Measurements from ENCODE around the gene HCAR1.

The HCAR1 gene

DNA sequence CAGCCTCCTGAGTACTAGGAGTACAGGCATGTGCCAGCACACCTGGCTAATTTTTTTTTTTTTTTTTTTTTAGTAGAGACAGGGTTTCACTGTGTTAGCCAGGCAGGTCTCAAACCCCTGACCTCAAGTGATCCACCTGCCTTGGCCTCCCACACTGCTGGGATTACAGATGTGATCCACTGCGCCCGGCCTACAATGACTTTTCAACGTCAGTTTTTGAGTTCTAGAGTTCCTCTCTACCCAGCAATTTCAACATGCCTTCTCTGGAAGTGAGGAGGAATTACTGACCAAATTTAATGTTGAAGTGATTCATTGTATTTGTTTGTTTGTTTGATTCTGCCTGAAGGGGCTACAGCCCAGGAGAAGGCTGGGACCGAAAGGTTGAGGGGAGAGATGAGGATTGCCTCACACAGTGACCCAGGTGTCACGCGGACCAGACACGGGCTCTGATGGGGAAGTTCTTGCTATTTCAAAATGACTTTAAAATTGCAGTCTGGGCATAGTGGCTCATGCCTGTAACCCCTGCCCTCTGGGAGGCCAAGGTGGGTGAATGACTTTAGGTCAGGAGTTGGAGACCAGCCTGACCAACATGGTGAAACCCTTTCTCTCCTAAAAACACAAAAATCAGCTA lies 13.4 kb upstream of the HCAR1 start:
- no peaks in the 10 kb centered on the region for H3K4me1 ChIP-seq (ENCODE audit: control insufficient read depth, insufficient read depth, low read length, poor library complexity, severe bottlenecking)
- H3K36me3 ChIP-seq (ENCODE audit: control insufficient read depth, insufficient read depth, low read length): no peaks in the 10 kb centered on the region
- no peak overlapping the region for H3K4me3 ChIP-seq (ENCODE audit: insufficient read depth, low read depth, low read length, poor library complexity, severe bottlenecking)
- no peaks in the 10 kb centered on the region for H3K9me3 ChIP-seq (ENCODE audit: control insufficient read depth, low read length)
- no peak for DNase-seq
- H3K27ac ChIP-seq (ENCODE audit: insufficient read depth, low read length, poor library complexity, severe bottlenecking): no peak overlapping the region
- H3K27me3 ChIP-seq (replicated peaks; ENCODE audit: control insufficient read depth, insufficient read depth, low read length, poor library complexity, severe bottlenecking): no peaks in the 10 kb centered on the region

DNA sequence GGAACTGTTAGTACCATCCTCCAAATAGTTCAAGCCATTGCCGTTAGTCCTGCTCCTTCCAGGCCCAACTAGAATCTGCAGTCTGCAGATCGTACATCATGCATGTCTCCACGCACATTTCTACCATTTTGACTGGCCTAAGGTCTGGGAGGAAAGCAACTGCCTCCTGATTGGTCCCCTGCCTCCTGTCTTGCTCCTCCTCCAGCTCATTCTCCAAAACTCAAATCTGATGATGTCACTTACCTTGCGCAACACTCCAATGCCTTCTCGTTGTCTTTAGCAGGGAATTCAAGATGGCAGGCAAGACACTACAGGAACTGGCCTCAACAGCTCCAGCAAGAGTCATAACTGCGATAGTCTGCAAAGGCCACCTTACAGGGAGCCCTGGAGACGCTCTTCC lies 9.7 kb upstream of the HCAR1 start:
- Histone ChIP-seq H3K27me3 (replicated peaks; ENCODE audit: control insufficient read depth, insufficient read depth, low read length, poor library complexity, severe bottlenecking) (no peaks in the 10 kb centered on the region), H3K4me1 (ENCODE audit: control insufficient read depth, insufficient read depth, low read length, poor library complexity, severe bottlenecking) (no peaks in the 10 kb centered on the region), H3K27ac (ENCODE audit: insufficient read depth, low read length, poor library complexity, severe bottlenecking) (no peak overlapping the region), H3K36me3 (ENCODE audit: control insufficient read depth, insufficient read depth, low read length) (no peaks in the 10 kb centered on the region), H3K4me3 (ENCODE audit: insufficient read depth, low read depth, low read length, poor library complexity, severe bottlenecking) (no peak overlapping the region), H3K9me3 (ENCODE audit: control insufficient read depth, low read length) (no peaks in the 10 kb centered on the region)
- no peak for DNase-seq

DNA sequence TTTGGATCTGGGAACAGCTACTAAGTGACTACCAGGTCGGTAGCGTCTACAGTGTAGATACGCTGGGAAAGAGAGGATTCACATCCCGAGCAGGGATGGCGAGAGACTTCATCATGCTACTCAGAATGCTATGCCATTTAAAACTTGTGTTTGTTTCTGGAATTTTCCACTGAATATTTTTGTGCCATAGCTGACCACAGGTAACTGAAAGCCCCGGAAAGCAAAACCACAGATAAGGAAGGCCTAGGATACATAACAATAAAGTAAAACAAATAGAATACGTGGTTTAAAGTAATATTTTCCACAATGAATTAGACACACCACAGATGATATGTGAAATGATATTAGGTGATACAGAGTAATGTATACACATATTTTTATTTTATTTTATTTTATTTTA lies 7.9 kb upstream of the HCAR1 start:
- no peak overlapping the region for H3K27ac ChIP-seq (ENCODE audit: insufficient read depth, low read length, poor library complexity, severe bottlenecking)
- no peaks in the 10 kb centered on the region for H3K27me3 ChIP-seq (replicated peaks; ENCODE audit: control insufficient read depth, insufficient read depth, low read length, poor library complexity, severe bottlenecking)
- DNase-seq: no peak
- H3K4me3 ChIP-seq (ENCODE audit: insufficient read depth, low read depth, low read length, poor library complexity, severe bottlenecking): no peak overlapping the region
- H3K4me1 ChIP-seq (ENCODE audit: control insufficient read depth, insufficient read depth, low read length, poor library complexity, severe bottlenecking): no peaks in the 10 kb centered on the region
- no peaks in the 10 kb centered on the region for H3K36me3 ChIP-seq (ENCODE audit: control insufficient read depth, insufficient read depth, low read length)
- no peaks in the 10 kb centered on the region for H3K9me3 ChIP-seq (ENCODE audit: control insufficient read depth, low read length)

DNA sequence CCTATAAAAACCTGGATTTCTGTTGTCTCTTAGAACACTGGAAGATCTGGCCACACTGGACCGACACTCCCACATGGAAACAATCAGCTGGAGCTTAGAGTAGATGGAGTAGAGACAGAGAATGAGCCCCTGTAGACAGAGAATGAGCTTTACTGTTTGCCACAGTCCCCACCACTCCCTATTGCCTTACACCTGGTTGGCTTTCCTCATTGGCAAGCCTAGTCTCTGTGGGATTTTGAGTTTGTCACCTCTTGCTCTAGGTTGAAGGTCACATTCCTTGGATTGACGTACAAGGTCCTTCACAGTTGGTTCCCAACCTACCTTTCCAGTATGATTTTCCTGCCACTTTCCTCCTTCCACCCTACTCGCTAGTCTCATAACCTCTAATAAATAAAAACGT lies 2.0 kb upstream of the HCAR1 start:
- no peaks in the 10 kb centered on the region for H3K27me3 ChIP-seq (replicated peaks; ENCODE audit: control insufficient read depth, insufficient read depth, low read length, poor library complexity, severe bottlenecking)
- H3K4me3 ChIP-seq (ENCODE audit: insufficient read depth, low read depth, low read length, poor library complexity, severe bottlenecking): no peak overlapping the region
- DNase-seq: no peak
- H3K36me3 ChIP-seq (ENCODE audit: control insufficient read depth, insufficient read depth, low read length): no peaks in the 10 kb centered on the region
- H3K27ac ChIP-seq (ENCODE audit: insufficient read depth, low read length, poor library complexity, severe bottlenecking): no peak overlapping the region
- peaks cover 13% of the 10 kb centered on the region for H3K4me1 ChIP-seq (ENCODE audit: control insufficient read depth, insufficient read depth, low read length, poor library complexity, severe bottlenecking)
- H3K9me3 ChIP-seq (ENCODE audit: control insufficient read depth, low read length): no peaks in the 10 kb centered on the region

DNA sequence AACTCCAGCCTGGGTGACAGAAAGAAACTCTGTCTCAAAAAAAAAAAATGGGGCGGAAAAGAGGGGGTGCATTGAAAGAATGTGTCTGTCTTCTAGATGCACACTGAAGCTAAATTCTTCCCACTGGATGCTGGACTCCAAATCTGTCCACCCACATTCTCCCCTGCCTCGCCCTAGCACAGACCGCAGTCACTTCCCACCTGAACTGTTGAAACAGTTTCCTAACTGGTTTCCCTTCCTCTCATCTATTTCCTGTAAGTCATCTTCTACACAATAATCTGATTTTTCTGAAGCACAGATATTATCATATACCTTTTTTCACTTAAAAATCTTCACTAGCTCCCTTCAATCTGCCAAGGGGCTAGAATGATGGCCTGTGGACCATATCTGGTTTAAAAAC lies 1.5 kb upstream of the HCAR1 start:
- no peaks in the 10 kb centered on the region for H3K27me3 ChIP-seq (replicated peaks; ENCODE audit: control insufficient read depth, insufficient read depth, low read length, poor library complexity, severe bottlenecking)
- H3K9me3 ChIP-seq (ENCODE audit: control insufficient read depth, low read length): no peaks in the 10 kb centered on the region
- no peaks in the 10 kb centered on the region for H3K36me3 ChIP-seq (ENCODE audit: control insufficient read depth, insufficient read depth, low read length)
- DNase-seq: no peak
- H3K4me3 ChIP-seq (ENCODE audit: insufficient read depth, low read depth, low read length, poor library complexity, severe bottlenecking): no peak overlapping the region
- H3K4me1 ChIP-seq (ENCODE audit: control insufficient read depth, insufficient read depth, low read length, poor library complexity, severe bottlenecking): peaks cover 13% of the 10 kb centered on the region
- no peak overlapping the region for H3K27ac ChIP-seq (ENCODE audit: insufficient read depth, low read length, poor library complexity, severe bottlenecking)

DNA sequence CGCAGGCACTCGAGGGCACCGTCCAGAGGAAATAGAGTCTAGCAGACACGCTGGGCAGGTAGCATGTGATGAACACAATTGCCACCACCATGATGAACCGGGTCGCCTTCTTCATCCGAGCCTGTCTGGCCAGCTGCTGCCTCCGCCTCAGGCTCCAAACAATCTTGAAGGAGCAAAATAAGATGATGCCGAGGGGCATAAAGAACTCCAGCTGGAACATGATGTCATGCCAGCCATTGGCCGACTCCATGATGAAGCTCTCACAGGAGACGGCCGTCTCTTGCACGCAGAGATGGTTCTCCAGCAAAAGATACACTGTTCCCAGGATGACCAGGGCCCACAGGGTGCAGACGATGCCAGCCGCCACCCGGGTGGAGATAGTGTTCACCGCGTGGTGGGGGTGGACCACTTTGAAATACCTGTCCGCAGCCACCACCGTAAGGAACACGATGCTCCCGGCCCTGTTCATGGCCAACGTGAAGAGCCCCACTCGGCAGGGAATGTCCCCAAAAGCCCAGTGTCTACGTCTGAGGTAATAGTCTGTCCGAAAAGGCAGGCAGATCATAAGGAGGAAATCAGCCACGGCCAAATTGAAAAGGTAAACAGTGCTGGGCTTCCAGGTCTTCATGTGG lies 945 bp downstream of the HCAR1 start:
- Histone ChIP-seq H3K4me3 (ENCODE audit: insufficient read depth, low read depth, low read length, poor library complexity, severe bottlenecking) (no peak overlapping the region), H3K27ac (ENCODE audit: insufficient read depth, low read length, poor library complexity, severe bottlenecking) (no peak overlapping the region), H3K27me3 (replicated peaks; ENCODE audit: control insufficient read depth, insufficient read depth, low read length, poor library complexity, severe bottlenecking) (no peaks in the 10 kb centered on the region), H3K9me3 (ENCODE audit: control insufficient read depth, low read length) (no peaks in the 10 kb centered on the region), H3K4me1 (ENCODE audit: control insufficient read depth, insufficient read depth, low read length, poor library complexity, severe bottlenecking) (peaks cover 19% of the 10 kb centered on the region), H3K36me3 (ENCODE audit: control insufficient read depth, insufficient read depth, low read length) (no peaks in the 10 kb centered on the region)
- DNase-seq: no peak

DNA sequence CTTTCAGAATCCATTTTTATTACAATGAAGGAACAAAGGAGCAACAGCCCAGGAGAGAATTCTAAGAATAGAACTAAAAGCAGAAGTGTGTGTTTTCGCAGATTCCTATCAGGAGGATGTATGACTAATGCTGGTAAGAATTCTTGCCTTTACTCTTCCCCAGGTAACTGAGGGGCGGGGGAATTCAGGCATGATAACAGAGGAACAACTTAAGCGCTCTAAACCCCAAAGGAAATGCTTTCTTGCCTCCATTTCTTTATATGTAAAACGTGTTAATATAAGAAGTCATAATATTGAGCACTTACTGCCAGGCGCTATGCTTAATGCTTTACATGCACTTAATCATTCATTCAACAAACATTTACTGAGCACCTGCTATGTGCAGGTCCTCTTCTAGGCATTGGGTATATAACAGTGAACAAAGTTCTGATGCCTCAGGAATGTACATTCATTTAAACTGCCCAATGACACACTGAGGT lies 4.5 kb downstream of the HCAR1 start:
- Histone ChIP-seq H3K27ac (ENCODE audit: insufficient read depth, low read length, poor library complexity, severe bottlenecking) (no peak overlapping the region), H3K4me1 (ENCODE audit: control insufficient read depth, insufficient read depth, low read length, poor library complexity, severe bottlenecking) (peaks cover 13% of the 10 kb centered on the region), H3K9me3 (ENCODE audit: control insufficient read depth, low read length) (no peaks in the 10 kb centered on the region), H3K27me3 (replicated peaks; ENCODE audit: control insufficient read depth, insufficient read depth, low read length, poor library complexity, severe bottlenecking) (no peaks in the 10 kb centered on the region), H3K36me3 (ENCODE audit: control insufficient read depth, insufficient read depth, low read length) (no peaks in the 10 kb centered on the region), H3K4me3 (ENCODE audit: insufficient read depth, low read depth, low read length, poor library complexity, severe bottlenecking) (no peak overlapping the region)
- peak in 1 of 3 donors; percentile 3 for DNase-seq

DNA sequence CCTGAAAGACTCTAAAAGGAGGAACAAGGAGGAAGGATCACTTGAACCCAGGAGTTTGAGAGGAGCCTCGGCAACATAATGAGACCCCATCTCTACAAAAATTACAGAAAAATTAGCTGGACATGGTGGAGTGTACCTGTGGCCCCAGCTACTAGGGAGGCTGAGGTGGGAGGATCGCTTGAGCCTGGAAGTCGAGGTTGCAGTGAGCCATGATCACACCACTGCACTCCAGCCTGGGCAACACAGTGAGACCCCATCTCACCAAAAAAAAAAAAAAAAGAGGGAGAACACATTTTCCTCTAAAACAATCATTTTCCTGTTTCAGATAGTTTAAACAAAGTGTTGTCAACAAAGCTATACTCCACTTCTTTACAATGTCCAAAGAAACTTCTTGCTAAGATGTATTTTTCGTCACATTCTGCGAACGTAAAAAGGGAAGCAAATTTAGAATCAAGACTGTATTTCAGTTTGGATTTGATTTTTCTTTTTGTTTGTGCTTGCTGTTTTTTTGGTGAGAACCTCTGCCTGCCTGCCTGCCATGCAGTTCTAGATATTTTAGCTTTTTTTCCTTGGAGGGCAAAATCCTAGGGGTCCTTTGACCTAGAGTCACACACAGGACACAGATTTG lies 5.1 kb downstream of the HCAR1 start:
- Histone ChIP-seq H3K4me3 (ENCODE audit: insufficient read depth, low read depth, low read length, poor library complexity, severe bottlenecking) (no peak overlapping the region), H3K4me1 (ENCODE audit: control insufficient read depth, insufficient read depth, low read length, poor library complexity, severe bottlenecking) (peaks cover 13% of the 10 kb centered on the region), H3K36me3 (ENCODE audit: control insufficient read depth, insufficient read depth, low read length) (no peaks in the 10 kb centered on the region), H3K27ac (ENCODE audit: insufficient read depth, low read length, poor library complexity, severe bottlenecking) (no peak overlapping the region), H3K27me3 (replicated peaks; ENCODE audit: control insufficient read depth, insufficient read depth, low read length, poor library complexity, severe bottlenecking) (no peaks in the 10 kb centered on the region), H3K9me3 (ENCODE audit: control insufficient read depth, low read length) (no peaks in the 10 kb centered on the region)
- no peak for DNase-seq

DNA sequence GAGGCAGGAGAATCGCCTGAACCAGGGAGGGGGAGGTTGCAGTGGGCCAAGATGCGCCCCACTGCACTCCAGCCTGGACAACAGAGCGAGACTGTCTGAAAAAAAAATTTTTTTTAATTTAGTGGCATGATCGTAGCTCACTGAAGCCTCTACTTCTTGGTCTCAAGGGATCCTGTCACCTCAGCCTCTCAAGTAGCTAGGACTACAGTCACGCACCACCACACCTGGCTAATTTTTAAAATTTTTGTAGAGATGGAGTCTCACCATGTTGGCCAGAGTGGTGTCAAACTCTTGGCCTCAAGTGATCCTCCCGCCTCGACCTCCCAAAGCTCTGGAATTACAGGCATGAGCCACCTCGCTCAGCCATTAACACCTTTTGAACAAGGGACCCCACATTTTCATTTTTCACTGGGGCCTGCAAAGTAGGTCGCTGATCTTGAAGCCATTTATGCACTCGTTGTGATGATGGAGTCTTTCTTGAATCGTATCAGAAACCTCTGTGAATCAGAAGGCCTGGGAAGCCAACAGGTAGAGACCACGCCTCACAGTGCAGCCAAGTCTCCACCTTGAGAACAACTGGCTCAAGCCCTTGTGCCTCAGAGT lies 5.9 kb downstream of the HCAR1 start:
- H3K4me3 ChIP-seq (ENCODE audit: insufficient read depth, low read depth, low read length, poor library complexity, severe bottlenecking): no peak overlapping the region
- H3K4me1 ChIP-seq (ENCODE audit: control insufficient read depth, insufficient read depth, low read length, poor library complexity, severe bottlenecking): peaks cover 6% of the 10 kb centered on the region
- DNase-seq: no peak
- no peaks in the 10 kb centered on the region for H3K9me3 ChIP-seq (ENCODE audit: control insufficient read depth, low read length)
- H3K27me3 ChIP-seq (replicated peaks; ENCODE audit: control insufficient read depth, insufficient read depth, low read length, poor library complexity, severe bottlenecking): no peaks in the 10 kb centered on the region
- H3K27ac ChIP-seq (ENCODE audit: insufficient read depth, low read length, poor library complexity, severe bottlenecking): no peak overlapping the region
- no peaks in the 10 kb centered on the region for H3K36me3 ChIP-seq (ENCODE audit: control insufficient read depth, insufficient read depth, low read length)

DNA sequence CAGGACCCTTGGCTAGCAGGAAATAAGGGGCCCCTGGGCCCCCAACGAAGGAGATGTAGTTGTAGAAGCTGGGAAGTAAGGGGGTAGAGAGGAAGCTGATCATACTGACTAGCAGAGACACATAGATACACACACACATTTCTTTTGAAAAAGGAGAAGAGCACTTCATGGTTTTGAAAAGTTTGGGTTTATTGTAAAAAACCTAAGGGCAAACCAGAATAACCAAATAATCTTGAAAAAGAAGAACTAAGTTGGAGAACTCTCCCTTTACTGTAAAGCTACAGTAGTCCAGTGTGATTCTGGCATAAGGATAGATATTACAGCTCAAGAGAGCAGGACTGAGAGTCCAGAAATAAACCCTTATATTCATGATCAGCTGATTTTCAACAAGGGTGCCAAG lies 8.3 kb downstream of the HCAR1 start:
- no peaks in the 10 kb centered on the region for H3K9me3 ChIP-seq (ENCODE audit: control insufficient read depth, low read length)
- peaks cover 6% of the 10 kb centered on the region for H3K4me1 ChIP-seq (ENCODE audit: control insufficient read depth, insufficient read depth, low read length, poor library complexity, severe bottlenecking)
- H3K27me3 ChIP-seq (replicated peaks; ENCODE audit: control insufficient read depth, insufficient read depth, low read length, poor library complexity, severe bottlenecking): no peaks in the 10 kb centered on the region
- no peak overlapping the region for H3K4me3 ChIP-seq (ENCODE audit: insufficient read depth, low read depth, low read length, poor library complexity, severe bottlenecking)
- no peak for DNase-seq
- H3K36me3 ChIP-seq (ENCODE audit: control insufficient read depth, insufficient read depth, low read length): no peaks in the 10 kb centered on the region
- H3K27ac ChIP-seq (ENCODE audit: insufficient read depth, low read length, poor library complexity, severe bottlenecking): no peak overlapping the region

Measured in effector memory CD4-positive, alpha-beta T cell (primary cell).